H1 (cell line): ENCODE results near the gene C1orf116. TPM values are rescaled to one million over a fixed set of nuclear protein-coding genes. Genes with fewer than 3 reads are reported as not detected.

Experiments used
- CTCF ChIP-seq, 3 experiments: IDR thresholded peaks; 1 replicate in 2 of 3; 2 replicates in 1 of 3; pipeline versions ENCODE4 v1.5.1 to v1.6.1; 2011; ENCODE audit warnings: low read length in 3 of 3, mild to moderate bottlenecking in 3 of 3, inconsistent platforms in 2 of 3, low read depth in 1 of 3, moderate library complexity in 1 of 3; ENCODE audit not compliant: insufficient read depth in 1 of 3; ENCODE audit errors: control extremely low read depth in 1 of 3
- polyA plus RNA-seq, 7 experiments: library from polyadenylated mRNA; depleted of rRNA in 3 of 7; stranded (reverse) in 5 of 7; unstranded in 2 of 7; fragments of >200 nt in 5 of 7; fragments of 200-250 nt in 2 of 7; gene quantifications; 1 replicate in 5 of 7; 2 replicates in 1 of 7; 4 replicates in 1 of 7; pipeline versions ENCODE4 v1.2.1 to v1.2.3, GENCODE V29; 2011 to 2013; ENCODE audit warnings: missing spikeins in 2 of 7, mixed read lengths in 2 of 7
- total RNA-seq: library from RNA; stranded (reverse); fragmentation: NEBNext Ultra II Directional; extraction: Animal tissue kit (Norgen Biotek cat#: 25700); gene quantifications from 2 replicates; pipeline ENCODE4 v1.2.1, GENCODE V29; 2021

Gene C1orf116
- total and polyA plus RNA-seq, 2 of the 8 experiments (the other 6 are each of a cell fraction or from before 2014, with no cell fraction given) = 2.2 to 3.9 TPM

- TF ChIP-seq CTCF (IDR thresholded peaks at IDR 0.05; ENCODE audit: control extremely low read depth in 1 of 3, insufficient read depth in 1 of 3, low read depth in 1 of 3, low read length in 3 of 3) = no peak
Observed at GRCh38 chr1:207052911-207053769, 20.6 kb upstream of the C1orf116 start, which contains the start of gene PFKFB2 (continued).
